GM12878 (cell line): Measurements from ENCODE around the gene ADGRD2. TPM values are rescaled to one million over a fixed set of nuclear protein-coding genes. Genes with fewer than 3 reads are reported as not detected.

Source experiments
- ATAC-seq: fragments of 200-7000 bp; cut with Tn5 transposase; 3 replicates; pipeline ENCODE4 v1.9.1; 2020; ENCODE audit warnings: mild to moderate bottlenecking, moderate library complexity
- BruUV-seq: library from RNA; stranded (reverse); fragments of 400-500 nt; replicated peaks from 2 replicates; lab custom pipeline; 2021; lab: Mats Ljungman, UMichigan
- CTCF ChIA-PET: fragments of 300-600 bp; sonication (Branson Sonifier 250); formaldehyde crosslinking; extraction: SDS; loops from one replicate; lab custom pipeline; 2021; ENCODE audit warnings: inconsistent platforms; lab: Yijun Ruan, JAX
- POLR2A ChIA-PET: fragments of 350-600 bp; formaldehyde crosslinking; extraction: SDS; loops from one replicate; lab custom pipeline; 2021; ENCODE audit warnings: inconsistent platforms; lab: Charles Lee
- RAD21 ChIA-PET: fragments of 300-600 bp; sonication (Branson Sonifier 250); formaldehyde crosslinking; loops from one replicate; lab custom pipeline; 2023; ENCODE audit warnings: antibody characterized with exemption; ENCODE audit not compliant: unreplicated experiment; lab: Charles Lee
- SMC1A ChIA-PET: fragments of 300-600 bp; sonication (Branson Sonifier 250); formaldehyde crosslinking; loops from one replicate; lab custom pipeline; 2023; ENCODE audit not compliant: unreplicated experiment, uncharacterized antibody; lab: Charles Lee
- DNase-seq: peaks from one replicate; pipeline ENCODE4 v3.0.0-alpha.2; 2011; ENCODE audit warnings: low read depth, low spot score
- FAIRE-seq: peaks from 3 replicates; lab custom pipeline; 2011; peaks lifted over from hg19 to GRCh38; lab: Jason Lieb, UNC
- H2AFZ ChIP-seq: 2 replicates; pipeline ENCODE4 v1.6.0; 2011; ENCODE audit warnings: low read depth, low read length, control low read depth; ENCODE audit not compliant: control insufficient read depth
- H3K27ac ChIP-seq: 2 replicates; pipeline ENCODE4 v1.5.1; 2011; ENCODE audit warnings: control low read depth; ENCODE audit not compliant: control insufficient read depth, insufficient read depth
- H3K27me3 ChIP-seq, 2 experiments: replicated peaks in 1 of 2; 2 replicates each; pipeline versions ENCODE4 v1.6.0 to v1.6.1; 2011; ENCODE audit warnings: low read length in 1 of 2; ENCODE audit not compliant: control insufficient read depth in 2 of 2, insufficient read depth in 2 of 2
- H3K36me3 ChIP-seq, 2 experiments: 2 replicates each; pipeline ENCODE4 v1.5.1; 2011; ENCODE audit warnings: low read length in 1 of 2; ENCODE audit not compliant: control insufficient read depth in 2 of 2, insufficient read depth in 2 of 2
- H3K4me1 ChIP-seq: 2 replicates; pipeline ENCODE4 v1.6.1; 2011; ENCODE audit warnings: mild to moderate bottlenecking, low read length, moderate library complexity, mixed read lengths; ENCODE audit not compliant: control insufficient read depth, insufficient read depth
- H3K4me2 ChIP-seq: 2 replicates; pipeline ENCODE4 v1.6.0; 2011; ENCODE audit warnings: control low read depth; ENCODE audit not compliant: control insufficient read depth, insufficient read depth
- H3K4me3 ChIP-seq: fragments of 200-600 bp; sonication (generic); 2 replicates; pipeline ENCODE4 v1.5.1; 2016
- H3K79me2 ChIP-seq: 2 replicates; pipeline ENCODE4 v1.6.0; 2011; ENCODE audit warnings: low read length; ENCODE audit not compliant: control insufficient read depth, insufficient read depth
- H3K9ac ChIP-seq: 2 replicates; pipeline ENCODE4 v1.8.0; 2011; ENCODE audit warnings: low read length, control low read depth, mixed read lengths; ENCODE audit not compliant: control insufficient read depth, insufficient read depth
- H3K9me3 ChIP-seq: replicated peaks from 3 replicates; pipeline ENCODE4 v1.5.1; 2011; ENCODE audit warnings: mild to moderate bottlenecking, low read length; ENCODE audit not compliant: control insufficient read depth, insufficient read depth
- H4K20me1 ChIP-seq: 2 replicates; pipeline ENCODE4 v1.6.0; 2011; ENCODE audit not compliant: control insufficient read depth, insufficient read depth
- CBX3 ChIP-seq: fragments of 200-600 bp; sonication (generic); IDR thresholded peaks from 2 replicates; pipeline ENCODE4 v1.6.1; 2016; ENCODE audit warnings: low read depth, borderline replicate concordance
- EP300 ChIP-seq, 2 experiments: fragments of 150-350 bp in 1 of 2; IDR thresholded peaks; 2 replicates each; pipeline ENCODE4 v1.6.1; 2011 to 2012; ENCODE audit warnings: low read depth in 2 of 2, low read length in 2 of 2, borderline replicate concordance in 1 of 2, improper control_type of control experiment in 1 of 2, inconsistent platforms in 1 of 2; ENCODE audit not compliant: control insufficient read depth in 1 of 2
- HDAC2 ChIP-seq: fragments of 200-600 bp; sonication (generic); IDR thresholded peaks from 2 replicates; pipeline ENCODE4 v1.6.1; 2017
- LARP7 ChIP-seq: fragments of 450-650 bp; IDR thresholded peaks from 2 replicates; pipeline ENCODE4 v1.6.1; 2017; ENCODE audit warnings: mild to moderate bottlenecking
- NFYA ChIP-seq: IDR thresholded peaks from 2 replicates; pipeline ENCODE4 v1.6.1; 2011; ENCODE audit warnings: low read depth, mild to moderate bottlenecking, low read length, improper control_type of control experiment, borderline replicate concordance
- NRF1 ChIP-seq: conservative IDR thresholded peaks from 2 replicates; pipeline ENCODE4 v1.6.1; 2011; ENCODE audit warnings: mild to moderate bottlenecking, low read depth, low read length, improper control_type of control experiment
- POLR2AphosphoS2 ChIP-seq: IDR thresholded peaks from 2 replicates; pipeline ENCODE4 v1.6.1; 2011; ENCODE audit warnings: low read depth, mild to moderate bottlenecking, low read length, improper control_type of control experiment, moderate library complexity
- SKIL ChIP-seq: fragments of 450-650 bp; IDR thresholded peaks from 2 replicates; pipeline ENCODE4 v1.6.1; 2017; ENCODE audit warnings: mild to moderate bottlenecking, low read depth, inconsistent platforms; ENCODE audit not compliant: poor library complexity, severe bottlenecking
- TAF1 ChIP-seq: IDR thresholded peaks from 2 replicates; pipeline ENCODE4 v1.6.1; 2011; ENCODE audit warnings: mild to moderate bottlenecking, low read depth, low read length, borderline replicate concordance
- TCF3 ChIP-seq: IDR thresholded peaks from 2 replicates; pipeline ENCODE4 v1.6.1; 2012; ENCODE audit warnings: low read depth, mild to moderate bottlenecking, low read length, borderline replicate concordance; ENCODE audit not compliant: insufficient read depth
- YBX1 ChIP-seq: fragments of 450-650 bp; IDR thresholded peaks from 2 replicates; pipeline ENCODE4 v1.6.1; 2016; ENCODE audit warnings: antibody characterized with exemption
- WGBS: methylation state at CpG from one replicate; pipeline ENCODE4 v1.1.6; 2016; ENCODE audit warnings: low lambda C conversion rate; ENCODE audit not compliant: insufficient replicate concordance, insufficient coverage; ENCODE audit errors: missing lambda C conversion rate; 5-methylcytosine and 5-hydroxymethylcytosine counted together
- in situ Hi-C: fragments of 300-500 bp; cut with MboI; formaldehyde crosslinking; loops from 9 replicates; pipeline ENCODE4 v1.14.3; 2018; ENCODE audit warnings: mixed read lengths
- intact Hi-C: fragments of 100-400 bp; cut with micrococcal nuclease; formaldehyde crosslinking; loops from one replicate; pipeline ENCODE4 v1.14.2; 2022; ENCODE audit not compliant: unreplicated experiment
- polyA plus RNA-seq, 11 experiments: library from polyadenylated mRNA; depleted of rRNA in 4 of 11; unstranded in 6 of 11; stranded (reverse) in 5 of 11; fragments of >200 nt; fragmentation: Nextera tagmentation in 4 of 11; fragmentation: Illumina TruSeq in 1 of 11; extraction: Ambion mirVana in 4 of 11; extraction: Trizol in 1 of 11; gene quantifications; 1 replicate in 1 of 11; 2 replicates in 10 of 11; pipeline versions ENCODE4 v1.2.1 to v1.2.3, GENCODE V29; 2011 to 2016; ENCODE audit warnings: inconsistent platforms in 2 of 11, missing spikeins in 2 of 11, low read depth in 1 of 11
- total RNA-seq, 4 experiments: library from RNA; depleted of rRNA in 3 of 4; stranded (reverse); fragments of >200 nt in 3 of 4; fragmentation: Illumina TruSeq in 1 of 4; extraction: Trizol in 1 of 4; gene quantifications; 2 replicates each; pipeline versions ENCODE4 v1.2.1 to v1.2.3, GENCODE V29; 2013 to 2021
- TF ChIP-seq, protein P1 (sequence below): IDR thresholded peaks from 2 replicates; pipeline ENCODE4 v1.6.1; 2011; ENCODE audit warnings: low read depth, mild to moderate bottlenecking, low read length, moderate library complexity, borderline replicate concordance; ENCODE audit errors: extremely low read depth
- TF ChIP-seq, protein P2 (sequence below): fragments of 450-650 bp; IDR thresholded peaks from 2 replicates; pipeline ENCODE4 v1.6.1; 2014; ENCODE audit warnings: mild to moderate bottlenecking

ADGRD2 gene
- total and polyA plus RNA-seq, 10 of the 15 experiments (the other 5 are each of a cell fraction or from before 2014, with no cell fraction given) = not detected

DNA sequence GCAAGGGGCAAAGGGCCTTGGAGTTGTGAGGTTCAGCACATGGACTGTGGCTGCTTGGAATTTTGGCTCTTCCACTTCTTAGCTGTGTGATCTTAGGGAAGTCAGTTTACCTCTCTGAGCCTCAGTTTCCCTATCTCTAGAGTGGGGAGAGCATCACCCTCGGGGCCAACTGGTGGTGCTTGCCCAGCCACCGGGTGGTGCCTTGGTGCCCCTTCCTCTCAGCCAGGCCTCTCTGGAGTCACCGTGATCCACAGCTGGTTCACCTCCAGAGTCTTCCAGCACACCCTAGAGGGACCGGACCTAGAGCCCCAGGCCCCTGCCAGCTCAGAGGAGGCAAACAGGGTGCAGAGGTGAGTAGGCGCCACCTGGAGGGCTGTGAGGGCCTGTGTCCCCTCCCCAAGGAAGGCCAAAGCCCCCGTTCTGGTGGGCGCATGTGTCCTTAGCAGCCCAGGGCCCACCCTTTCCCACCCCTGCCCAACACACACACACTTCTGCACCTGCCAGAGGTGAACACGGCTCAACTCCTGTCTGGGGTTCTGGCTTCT is 7.7 kb downstream of the ADGRD2 start:
- no peak for DNase-seq
- no peaks in the 10 kb centered on the region for H3K4me1 ChIP-seq
- intact Hi-C loops = no loop called here
- no peak overlapping the region for H3K9ac ChIP-seq
- RAD21 ChIA-PET = no interaction called here
- no peak overlapping the region for H2AFZ ChIP-seq
- H3K4me3 ChIP-seq = no peak overlapping the region
- H3K79me2 ChIP-seq = no peaks in the 10 kb centered on the region
- 34% methylated on average over 8 of the region's 8 CpGs for WGBS
- no peaks in the 10 kb centered on the region; a peak in 1 of 4 replicates for H3K27me3 ChIP-seq
- no peak for FAIRE-seq
- SMC1A ChIA-PET = interaction anchor here (0.7 kb wide), 1 partner anchor 146 kb away, joined by 3 read pairs; no protein-coding TSS in a partner anchor
- H3K36me3 ChIP-seq = no peaks in the 10 kb centered on the region
- no peaks in the 10 kb centered on the region for H3K9me3 ChIP-seq
- no peak overlapping the region for H3K4me2 ChIP-seq
- BruUV-seq = no TSS peak
- CTCF ChIA-PET = no interaction called here
- no peak overlapping the region for H3K27ac ChIP-seq
- in situ Hi-C loops = no loop called here
- TF ChIP-seq SKIL (no peak), HDAC2 (no peak), LARP7 (no peak), POLR2AphosphoS2 (no peak), NFYA (no peak), YBX1 (no peak), NRF1 (no peak), TAF1 (no peak), EP300 (IDR thresholded peaks at IDR 0.05; ENCODE audit: borderline replicate concordance in 1 of 2, control insufficient read depth in 1 of 2, low read depth in 2 of 2, low read length in 2 of 2) (no peak), TCF3 (no peak), CBX3 (no peak)
- TF ChIP-seq, protein P1, sequence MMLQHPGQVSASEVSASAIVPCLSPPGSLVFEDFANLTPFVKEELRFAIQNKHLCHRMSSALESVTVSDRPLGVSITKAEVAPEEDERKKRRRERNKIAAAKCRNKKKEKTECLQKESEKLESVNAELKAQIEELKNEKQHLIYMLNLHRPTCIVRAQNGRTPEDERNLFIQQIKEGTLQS = no peak
- TF ChIP-seq, protein P2, sequence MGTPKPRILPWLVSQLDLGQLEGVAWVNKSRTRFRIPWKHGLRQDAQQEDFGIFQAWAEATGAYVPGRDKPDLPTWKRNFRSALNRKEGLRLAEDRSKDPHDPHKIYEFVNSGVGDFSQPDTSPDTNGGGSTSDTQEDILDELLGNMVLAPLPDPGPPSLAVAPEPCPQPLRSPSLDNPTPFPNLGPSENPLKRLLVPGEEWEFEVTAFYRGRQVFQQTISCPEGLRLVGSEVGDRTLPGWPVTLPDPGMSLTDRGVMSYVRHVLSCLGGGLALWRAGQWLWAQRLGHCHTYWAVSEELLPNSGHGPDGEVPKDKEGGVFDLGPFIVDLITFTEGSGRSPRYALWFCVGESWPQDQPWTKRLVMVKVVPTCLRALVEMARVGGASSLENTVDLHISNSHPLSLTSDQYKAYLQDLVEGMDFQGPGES = no peak
- TF ChIP-seq, all 136 proteins: peak for 0
- no peak for ATAC-seq
- H4K20me1 ChIP-seq = no peaks in the 10 kb centered on the region
- POLR2A ChIA-PET = no interaction called here
